OCI-LY3 (cell line): ENCODE measurements around the gene NR2F1.

ENCODE experiments used
- H2AFZ ChIP-seq: fragments of 200-600, 300-600 bp; shearing (Covaris generic); 2 replicates; pipeline ENCODE4 v1.6.0; 2014; ENCODE audit warnings: antibody characterized with exemption, low read depth, low read length
- H3K27ac ChIP-seq: fragments of 200-600, 300-600 bp; sonication (generic); 2 replicates; pipeline ENCODE4 v1.5.1; 2014; ENCODE audit warnings: mild to moderate bottlenecking, low read length, moderate library complexity, mixed read lengths
- H3K27me3 ChIP-seq: fragments of 200-600, 300-600 bp; sonication (generic); 2 replicates; pipeline ENCODE4 v1.6.1; 2014; ENCODE audit warnings: low read depth, low read length, mixed read lengths
- H3K36me3 ChIP-seq: fragments of 200-600, 300-600 bp; sonication (generic); replicated peaks from 2 replicates; pipeline ENCODE3; 2014; ENCODE audit warnings: low read depth, low read length, mixed read lengths
- H3K4me1 ChIP-seq: fragments of 300-600, 200-600 bp; sonication (generic); 2 replicates; pipeline ENCODE4 v1.6.1; 2014; ENCODE audit warnings: low read length, mixed read lengths
- H3K4me2 ChIP-seq: fragments of 200-600, 300-600 bp; sonication (generic); 2 replicates; pipeline ENCODE4 v1.6.1; 2014; ENCODE audit warnings: low read length, mixed read lengths
- H3K4me3 ChIP-seq: fragments of 300-600, 200-600 bp; sonication (generic); 2 replicates; pipeline ENCODE4 v1.5.1; 2014; ENCODE audit warnings: antibody characterized with exemption, mild to moderate bottlenecking, low read length, moderate library complexity
- H3K79me2 ChIP-seq: fragments of 300-600, 200-600 bp; shearing (Covaris generic); 2 replicates; pipeline ENCODE4 v1.6.1; 2014; ENCODE audit warnings: mild to moderate bottlenecking, low read length, mixed read lengths
- H3K9ac ChIP-seq: fragments of 300-600, 200-600 bp; shearing (Covaris generic); 2 replicates; pipeline ENCODE4 v1.6.0; 2014; ENCODE audit warnings: mild to moderate bottlenecking, low read length, moderate library complexity
- H3K9me3 ChIP-seq: fragments of 200-600, 300-600 bp; shearing (Covaris generic); 2 replicates; pipeline ENCODE4 v1.6.1; 2014; ENCODE audit warnings: low read length, mixed read lengths; ENCODE audit not compliant: insufficient read depth
- H4K20me1 ChIP-seq: fragments of 200-600, 300-600 bp; sonication (generic); 2 replicates; pipeline ENCODE4 v1.6.1; 2016; ENCODE audit warnings: low read length, mixed read lengths; ENCODE audit not compliant: insufficient read depth
- CTCF ChIP-seq: fragments of 200-600, 300-600 bp; sonication (generic); IDR thresholded peaks from 2 replicates; pipeline ENCODE4 v1.5.1; 2014; ENCODE audit warnings: antibody characterized with exemption, low read length, low read depth
- EZH2phosphoT487 ChIP-seq: fragments of 200-600 bp; shearing (Covaris generic); IDR thresholded peaks from 2 replicates; pipeline ENCODE4 v1.6.1; 2018; ENCODE audit warnings: antibody characterized with exemption, mixed run types, low read depth

The NR2F1 gene

GRCh38 chr5:93591323-93591945 lies 8.4 kb downstream of the NR2F1 start:
- no peaks in the 10 kb centered on the region for H3K9me3 ChIP-seq
- no peak overlapping the region for H3K4me2 ChIP-seq
- no peak overlapping the region for H3K4me3 ChIP-seq
- H3K9ac ChIP-seq: no peak overlapping the region
- TF ChIP-seq CTCF (no peak), EZH2phosphoT487 (no peak)
- H3K27me3 ChIP-seq: no peaks in the 10 kb centered on the region
- H3K27ac ChIP-seq: no peak overlapping the region
- H3K36me3 ChIP-seq: no peaks in the 10 kb centered on the region
- H2AFZ ChIP-seq: no peak overlapping the region
- H3K79me2 ChIP-seq: no peaks in the 10 kb centered on the region
- H3K4me1 ChIP-seq: peaks cover 6% of the 10 kb centered on the region
- H4K20me1 ChIP-seq: no peaks in the 10 kb centered on the region

- Histone ChIP-seq H3K9me3 (no peaks in the 10 kb centered on the region), H2AFZ (no peak overlapping the region), H3K79me2 (no peaks in the 10 kb centered on the region), H3K9ac (no peak overlapping the region), H3K27me3 (no peaks in the 10 kb centered on the region), H3K4me1 (peaks cover 6% of the 10 kb centered on the region), H3K27ac (no peak overlapping the region), H3K36me3 (no peaks in the 10 kb centered on the region), H4K20me1 (no peaks in the 10 kb centered on the region), H3K4me3 (no peak overlapping the region), H3K4me2 (no peak overlapping the region)
- TF ChIP-seq CTCF (no peak), EZH2phosphoT487 (no peak)
Measured at GRCh38 chr5:93592883-93593282, 9.9 kb downstream of the NR2F1 start.

- TF ChIP-seq EZH2phosphoT487: no peak
- TF ChIP-seq CTCF: no peak
- Histone ChIP-seq H3K9me3 (no peaks in the 10 kb centered on the region), H3K27ac (no peak overlapping the region), H3K27me3 (no peaks in the 10 kb centered on the region), H3K4me3 (no peak overlapping the region), H3K9ac (no peak overlapping the region), H3K36me3 (no peaks in the 10 kb centered on the region), H2AFZ (no peak overlapping the region), H3K4me2 (no peak overlapping the region), H4K20me1 (no peaks in the 10 kb centered on the region), H3K79me2 (no peaks in the 10 kb centered on the region), H3K4me1 (peaks cover 6% of the 10 kb centered on the region)
Measured at GRCh38 chr5:93593476-93594131, 10.6 kb downstream of the NR2F1 start.

- H3K4me1 ChIP-seq: peaks cover 6% of the 10 kb centered on the region
- TF ChIP-seq CTCF (no peak), EZH2phosphoT487 (no peak)
- no peaks in the 10 kb centered on the region for H3K79me2 ChIP-seq
- H3K36me3 ChIP-seq: no peaks in the 10 kb centered on the region
- H3K27me3 ChIP-seq: no peaks in the 10 kb centered on the region
- no peak overlapping the region for H3K9ac ChIP-seq
- H3K4me3 ChIP-seq: no peak overlapping the region
- H3K27ac ChIP-seq: no peak overlapping the region
- H3K4me2 ChIP-seq: no peak overlapping the region
- no peaks in the 10 kb centered on the region for H4K20me1 ChIP-seq
- H3K9me3 ChIP-seq: no peaks in the 10 kb centered on the region
- no peak overlapping the region for H2AFZ ChIP-seq
Measured at GRCh38 chr5:93594591-93595419, 11.8 kb downstream of the NR2F1 start.
